CD14-positive monocyte (primary cell): Measurements from ENCODE around the gene ZDHHC3. TPM values are rescaled to one million over a fixed set of nuclear protein-coding genes. Genes with fewer than 3 reads are reported as not detected.

Source experiments
- DNase-seq, 3 donors: peaks; one replicate each; pipeline ENCODE4 v3.0.0-alpha.2; 2011 to 2022
- H2AFZ ChIP-seq: 2 replicates; pipeline ENCODE4 v1.6.0; 2012; ENCODE audit warnings: mild to moderate bottlenecking, low read depth, low read length, inconsistent platforms; ENCODE audit not compliant: insufficient read depth, poor library complexity, severe bottlenecking
- H3K27ac ChIP-seq, 2 donors: 1 replicate in 1 of 2; 2 replicates in 1 of 2; pipeline ENCODE4 v1.5.1; 2012 to 2013; ENCODE audit warnings: low read length in 2 of 2, control low read depth in 1 of 2, inconsistent platforms in 1 of 2, low read depth in 1 of 2, mild to moderate bottlenecking in 1 of 2
- H3K27me3 ChIP-seq, 2 donors: one replicate each; pipeline versions ENCODE4 v1.6.0 to v1.6.1; 2011 to 2013; ENCODE audit warnings: low read length in 2 of 2; ENCODE audit not compliant: control insufficient read depth in 2 of 2, insufficient read depth in 2 of 2
- H3K36me3 ChIP-seq, 2 donors: replicated peaks in 1 of 2; 1 replicate in 1 of 2; 2 replicates in 1 of 2; pipeline versions ENCODE4 v1.5.1 to v1.6.1; 2012 to 2013; ENCODE audit warnings: low read length in 2 of 2, control low read depth in 1 of 2, inconsistent platforms in 1 of 2, mild to moderate bottlenecking in 1 of 2; ENCODE audit not compliant: insufficient read depth in 2 of 2, control insufficient read depth in 1 of 2
- H3K4me1 ChIP-seq, 2 donors: 1 replicate in 1 of 2; 2 replicates in 1 of 2; pipeline versions ENCODE4 v1.5.1 to v1.6.1; 2012 to 2013; ENCODE audit warnings: low read length in 2 of 2, control low read depth in 1 of 2, inconsistent platforms in 1 of 2, mild to moderate bottlenecking in 1 of 2, moderate library complexity in 1 of 2; ENCODE audit not compliant: insufficient read depth in 2 of 2, control insufficient read depth in 1 of 2
- H3K4me2 ChIP-seq: replicated peaks from 2 replicates; pipeline ENCODE3; 2012; ENCODE audit warnings: low read length, moderate library complexity, mild to moderate bottlenecking; ENCODE audit not compliant: poor library complexity, severe bottlenecking; ENCODE audit errors: extremely low read depth
- H3K4me3 ChIP-seq, 3 experiments: fragments of 200-600 bp in 1 of 3; sonication (generic) in 1 of 3; replicated peaks in 1 of 3; 1 replicate in 2 of 3; 2 replicates in 1 of 3; pipeline ENCODE4 v1.5.1; 2011 to 2013; ENCODE audit warnings: low read length in 3 of 3, mild to moderate bottlenecking in 3 of 3, control low read depth in 2 of 3, low read depth in 2 of 3, inconsistent platforms in 1 of 3, moderate library complexity in 1 of 3
- H3K79me2 ChIP-seq: 2 replicates; pipeline ENCODE4 v1.6.0; 2012; ENCODE audit warnings: mild to moderate bottlenecking, control low read depth, inconsistent platforms, low read length, moderate library complexity; ENCODE audit not compliant: insufficient read depth
- H3K9ac ChIP-seq: 2 replicates; pipeline ENCODE4 v1.6.0; 2017; ENCODE audit warnings: low read length, mild to moderate bottlenecking; ENCODE audit not compliant: insufficient read depth, poor library complexity, severe bottlenecking
- H3K9me3 ChIP-seq, 2 donors: replicated peaks in 1 of 2; 1 replicate in 1 of 2; 2 replicates in 1 of 2; pipeline versions ENCODE4 v1.5.1 to v1.6.1; 2012 to 2013; ENCODE audit warnings: low read length in 2 of 2, control low read depth in 1 of 2; ENCODE audit not compliant: control insufficient read depth in 1 of 2, insufficient read depth in 1 of 2
- H4K20me1 ChIP-seq: 2 replicates; pipeline ENCODE4 v1.6.0; 2012; ENCODE audit warnings: mild to moderate bottlenecking, low read length, control low read depth, moderate library complexity; ENCODE audit not compliant: insufficient read depth
- H3K27ac Mint-ChIP-seq, 7 donors: one replicate each; pipeline ENCODE4 v1.8.0; 2020; ENCODE audit warnings: mild to moderate bottlenecking in 7 of 7, mixed read lengths in 7 of 7, moderate library complexity in 6 of 7, inconsistent platforms in 2 of 7
- H3K27me3 Mint-ChIP-seq, 3 donors: one replicate each; pipeline ENCODE4 v1.8.0; 2021 to 2022; ENCODE audit warnings: low read depth in 3 of 3, mild to moderate bottlenecking in 3 of 3, mixed read lengths in 3 of 3, moderate library complexity in 3 of 3, inconsistent platforms in 1 of 3
- H3K36me3 Mint-ChIP-seq, 2 donors: one replicate each; pipeline ENCODE4 v1.8.0; 2020; ENCODE audit warnings: mixed read lengths in 2 of 2, inconsistent platforms in 1 of 2, mild to moderate bottlenecking in 1 of 2
- H3K4me1 Mint-ChIP-seq: one replicate; pipeline ENCODE4 v1.8.0; 2020; ENCODE audit warnings: mild to moderate bottlenecking, mixed read lengths
- H3K4me3 Mint-ChIP-seq, 2 donors: one replicate each; pipeline ENCODE4 v1.8.0; 2020; ENCODE audit warnings: mild to moderate bottlenecking in 2 of 2, mixed read lengths in 2 of 2, moderate library complexity in 1 of 2
- H3K9me3 Mint-ChIP-seq, 7 donors: one replicate each; pipeline ENCODE4 v1.8.0; 2020 to 2022; ENCODE audit warnings: mixed read lengths in 7 of 7, mild to moderate bottlenecking in 6 of 7, moderate library complexity in 6 of 7, inconsistent platforms in 2 of 7
- WGBS: methylation state at CpG from one replicate; pipeline ENCODE4 v1.1.5; 2013; ENCODE audit warnings: missing lambda C conversion rate; ENCODE audit not compliant: insufficient coverage; 5-methylcytosine and 5-hydroxymethylcytosine counted together
- intact Hi-C, 2 donors: fragments of 100-400 bp; cut with micrococcal nuclease; formaldehyde crosslinking; loops; one replicate each; pipeline versions ENCODE4 v1.15.0 to v1.15.1; 2023
- polyA plus RNA-seq, 3 donors: library from polyadenylated mRNA; depleted of rRNA in 1 of 3; unstranded in 2 of 3; stranded (reverse) in 1 of 3; fragments of 300-500 nt in 2 of 3; fragments of >200 nt in 1 of 3; fragmentation: Illumina TruSeq in 2 of 3; gene quantifications; 1 replicate in 2 of 3; 2 replicates in 1 of 3; pipeline ENCODE4 v1.2.3, GENCODE V29; 2012 to 2021
- TF ChIP-seq, protein P1 (sequence below): fragments of 200-600 bp; IDR thresholded peaks from one replicate; pipeline ENCODE4 v1.8.0; 2022; ENCODE audit warnings: antibody characterized with exemption, mild to moderate bottlenecking

ZDHHC3 gene
- polyA plus RNA-seq, 3 donors: 52.1 to 72.6 (median 61.3) TPM

GRCh38 chr3:44948239-44948638 lies 27.7 kb downstream of the ZDHHC3 start:
- H3K36me3 ChIP-seq: peaks cover 21 to 80% of the 10 kb centered on the region in 2 donors

DNA sequence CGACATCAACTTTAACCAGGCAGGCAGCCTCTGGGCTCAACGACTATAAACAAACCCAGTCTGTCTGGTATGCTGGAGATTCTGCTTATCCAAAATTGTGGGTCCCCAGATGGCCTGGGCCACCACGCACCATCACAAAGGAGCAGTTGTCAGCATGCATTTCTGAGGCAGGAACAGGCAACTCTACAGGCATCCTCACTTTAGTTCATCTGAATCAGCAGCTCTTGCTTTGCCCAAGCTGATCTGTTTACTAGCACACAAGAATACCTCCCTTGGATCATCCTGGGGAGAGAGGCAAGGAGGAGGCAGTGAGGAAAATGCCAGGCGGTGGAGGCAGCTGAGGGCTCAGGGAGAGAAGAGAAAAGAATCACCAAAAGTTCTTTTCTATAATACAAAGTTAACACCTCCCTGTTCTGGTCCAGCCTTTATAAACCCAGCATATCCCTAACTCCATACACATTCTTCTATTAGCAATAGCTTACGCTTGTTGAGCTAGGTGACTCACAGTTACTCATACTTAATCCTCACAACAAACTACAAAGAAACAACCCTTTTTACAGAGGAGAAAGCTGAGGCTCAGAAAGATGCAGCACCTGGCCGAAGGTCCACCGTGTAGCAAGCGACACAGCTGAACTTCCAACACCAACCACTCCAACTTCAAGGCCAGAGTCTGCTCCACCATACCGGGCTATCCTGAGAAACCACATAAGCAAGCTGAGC lies 33.6 kb downstream of the ZDHHC3 start:
- WGBS: 91% methylated on average over 3 of the region's 9 CpGs
- peaks cover 83 to 95% of the 10 kb centered on the region in 2 donors for H3K36me3 Mint-ChIP-seq
- peaks cover 72 to 100% of the 10 kb centered on the region in 2 donors for H3K36me3 ChIP-seq
- H3K4me1 ChIP-seq: no peaks in the 10 kb centered on the region
- peaks cover 13% of the 10 kb centered on the region for H3K79me2 ChIP-seq
- H3K27me3 Mint-ChIP-seq: peaks cover 0 to 1% (median 0%) of the 10 kb centered on the region in 3 donors
- DNase-seq: no peak
- intact Hi-C loops: no loop called here
- no peak overlapping the region for H3K27ac ChIP-seq
- H3K4me3 ChIP-seq: no peak overlapping the region
- no peaks in the 10 kb centered on the region for H3K9me3 ChIP-seq
- H3K9me3 Mint-ChIP-seq: no peaks in the 10 kb centered on the region
- H3K27me3 ChIP-seq: no peaks in the 10 kb centered on the region
- H3K27ac Mint-ChIP-seq: peak overlapping the region in 4 of 7 donors; percentile 5 to 69 (median 47)
- H3K4me3 Mint-ChIP-seq: no peak overlapping the region
- H3K4me1 Mint-ChIP-seq: no peaks in the 10 kb centered on the region
- no peak overlapping the region for H2AFZ ChIP-seq
- TF ChIP-seq, protein P1, sequence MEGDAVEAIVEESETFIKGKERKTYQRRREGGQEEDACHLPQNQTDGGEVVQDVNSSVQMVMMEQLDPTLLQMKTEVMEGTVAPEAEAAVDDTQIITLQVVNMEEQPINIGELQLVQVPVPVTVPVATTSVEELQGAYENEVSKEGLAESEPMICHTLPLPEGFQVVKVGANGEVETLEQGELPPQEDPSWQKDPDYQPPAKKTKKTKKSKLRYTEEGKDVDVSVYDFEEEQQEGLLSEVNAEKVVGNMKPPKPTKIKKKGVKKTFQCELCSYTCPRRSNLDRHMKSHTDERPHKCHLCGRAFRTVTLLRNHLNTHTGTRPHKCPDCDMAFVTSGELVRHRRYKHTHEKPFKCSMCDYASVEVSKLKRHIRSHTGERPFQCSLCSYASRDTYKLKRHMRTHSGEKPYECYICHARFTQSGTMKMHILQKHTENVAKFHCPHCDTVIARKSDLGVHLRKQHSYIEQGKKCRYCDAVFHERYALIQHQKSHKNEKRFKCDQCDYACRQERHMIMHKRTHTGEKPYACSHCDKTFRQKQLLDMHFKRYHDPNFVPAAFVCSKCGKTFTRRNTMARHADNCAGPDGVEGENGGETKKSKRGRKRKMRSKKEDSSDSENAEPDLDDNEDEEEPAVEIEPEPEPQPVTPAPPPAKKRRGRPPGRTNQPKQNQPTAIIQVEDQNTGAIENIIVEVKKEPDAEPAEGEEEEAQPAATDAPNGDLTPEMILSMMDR: no peak
- H3K4me2 ChIP-seq: no peak overlapping the region
- no peak overlapping the region for H3K9ac ChIP-seq
- peaks cover 12% of the 10 kb centered on the region for H4K20me1 ChIP-seq

More at GRCh38 chr3:44948239-44948638, 27.7 kb downstream of the ZDHHC3 start:
- no peak overlapping the region for H3K4me2 ChIP-seq
- no peaks in the 10 kb centered on the region for H3K4me1 ChIP-seq
- H3K27me3 ChIP-seq: no peaks in the 10 kb centered on the region
- H4K20me1 ChIP-seq: peaks cover 48% of the 10 kb centered on the region
- WGBS: 100% methylated on average over 2 of the region's 3 CpGs
- H2AFZ ChIP-seq: no peak overlapping the region
- H3K27me3 Mint-ChIP-seq: no peaks in the 10 kb centered on the region
- no peak overlapping the region for H3K4me3 Mint-ChIP-seq
- no peak for DNase-seq
- H3K9me3 Mint-ChIP-seq: no peaks in the 10 kb centered on the region
- no peak overlapping the region for H3K27ac ChIP-seq
- TF ChIP-seq, protein P1: no peak
- H3K79me2 ChIP-seq: peaks cover 66% of the 10 kb centered on the region
- H3K4me1 Mint-ChIP-seq: no peaks in the 10 kb centered on the region
- H3K9me3 ChIP-seq: no peaks in the 10 kb centered on the region
- peak overlapping the region in 1 of 7 donors; percentile 35 for H3K27ac Mint-ChIP-seq
- H3K9ac ChIP-seq: no peak overlapping the region
- intact Hi-C loops: no loop called here
- H3K4me3 ChIP-seq: no peak overlapping the region
- peaks cover 61 to 71% of the 10 kb centered on the region in 2 donors for H3K36me3 Mint-ChIP-seq
